Choroid plexus epithelial cell (primary cell): ENCODE results near the gene ZNF532.

ENCODE experiments used
- DNase-seq: peaks from one replicate; pipeline ENCODE4 v3.0.0-alpha.2; 2010; ENCODE audit warnings: low read depth
- H3K4me3 ChIP-seq: 2 replicates; pipeline ENCODE4 v1.5.1; 2011; ENCODE audit warnings: low read depth, mild to moderate bottlenecking, control low read depth, low read length, moderate library complexity
- CTCF ChIP-seq: conservative IDR thresholded peaks from 2 replicates; pipeline ENCODE4 v1.5.1; 2011; ENCODE audit warnings: low read depth, mild to moderate bottlenecking, control low read depth, inconsistent platforms, low read length, moderate library complexity

ZNF532 gene

GRCh38 chr18:58870621-58871020 lies 5.9 kb downstream of the ZNF532 start:
- H3K4me3 ChIP-seq, result no peak overlapping the region
- no peak for TF ChIP-seq CTCF
- no peak for DNase-seq

- H3K4me3 ChIP-seq, result no peak overlapping the region
- no peak for TF ChIP-seq CTCF
- DNase-seq, result peak; percentile 15
Measured at GRCh38 chr18:58871514-58872420, 7.1 kb downstream of the ZNF532 start.

GRCh38 chr18:58878640-58879039 lies 14.0 kb downstream of the ZNF532 start:
- DNase-seq, result no peak
- no peak for TF ChIP-seq CTCF

GRCh38 chr18:58881477-58881876 lies 16.8 kb downstream of the ZNF532 start:
- no peak for TF ChIP-seq CTCF
- no peak for DNase-seq

More at GRCh38 chr18:58878640-58879039, 14.0 kb downstream of the ZNF532 start:
- no peak overlapping the region for H3K4me3 ChIP-seq

GRCh38 chr18:58882044-58882443 lies 17.4 kb downstream of the ZNF532 start:
- DNase-seq, result no peak
- H3K4me3 ChIP-seq, result no peak overlapping the region
- TF ChIP-seq CTCF, result no peak

More at GRCh38 chr18:58881477-58881876, 16.8 kb downstream of the ZNF532 start:
- H3K4me3 ChIP-seq, result no peak overlapping the region

GRCh38 chr18:58882686-58883085 lies 18.0 kb downstream of the ZNF532 start:
- no peak overlapping the region for H3K4me3 ChIP-seq
- TF ChIP-seq CTCF, result no peak
- no peak for DNase-seq

- no peak for DNase-seq
- no peak overlapping the region for H3K4me3 ChIP-seq
- no peak for TF ChIP-seq CTCF
Measured at GRCh38 chr18:58884680-58885079, 20.0 kb downstream of the ZNF532 start.
